DOHH2 (cell line): ENCODE data around the gene ZNF398.

Experiments used
- H3F3A ChIP-seq: fragments of 200-600 bp; sonication (generic), shearing (Covaris generic); 2 replicates; pipeline ENCODE4 v1.6.0; 2016; ENCODE audit warnings: antibody characterized with exemption, mild to moderate bottlenecking; ENCODE audit not compliant: control insufficient read depth, insufficient read depth
- H3K27ac ChIP-seq: fragments of 200-600 bp; sonication (generic); 2 replicates; pipeline ENCODE4 v1.5.1; 2014; ENCODE audit warnings: low read depth, mild to moderate bottlenecking, low read length, moderate library complexity
- H3K27me3 ChIP-seq: fragments of 200-600 bp; sonication (generic); 2 replicates; pipeline ENCODE4 v1.6.1; 2014; ENCODE audit warnings: mild to moderate bottlenecking, low read length, mixed read lengths; ENCODE audit not compliant: control insufficient read depth
- H3K36me3 ChIP-seq: fragments of 200-600 bp; sonication (generic); 2 replicates; pipeline ENCODE4 v1.6.1; 2014; ENCODE audit warnings: mild to moderate bottlenecking, low read length, moderate library complexity, mixed read lengths; ENCODE audit not compliant: control insufficient read depth
- H3K4me1 ChIP-seq: fragments of 200-600 bp; sonication (generic); 2 replicates; pipeline ENCODE4 v1.6.1; 2014; ENCODE audit warnings: mild to moderate bottlenecking, low read length, mixed read lengths; ENCODE audit not compliant: control insufficient read depth
- H3K4me2 ChIP-seq: fragments of 200-600 bp; sonication (generic); 2 replicates; pipeline ENCODE4 v1.6.0; 2014; ENCODE audit warnings: mild to moderate bottlenecking, low read length, moderate library complexity
- H3K4me3 ChIP-seq: fragments of 200-600 bp; sonication (generic); 2 replicates; pipeline ENCODE4 v1.5.1; 2014; ENCODE audit warnings: mild to moderate bottlenecking, low read length, mixed read lengths
- H3K79me2 ChIP-seq: fragments of 200-600 bp; sonication (generic); 2 replicates; pipeline ENCODE4 v1.6.1; 2014; ENCODE audit warnings: mild to moderate bottlenecking, low read length, mixed read lengths; ENCODE audit not compliant: control insufficient read depth
- H3K9me2 ChIP-seq: fragments of 200-600 bp; sonication (generic); replicated peaks from 2 replicates; pipeline ENCODE4 v1.6.1; 2014; ENCODE audit warnings: mild to moderate bottlenecking, low read length, mixed read lengths; ENCODE audit not compliant: control insufficient read depth
- H3K9me3 ChIP-seq: fragments of 200-600 bp; sonication (generic); 2 replicates; pipeline ENCODE4 v1.6.1; 2014; ENCODE audit warnings: antibody characterized with exemption, low read length, mixed read lengths; ENCODE audit not compliant: control insufficient read depth, insufficient read depth
- H4K20me1 ChIP-seq: fragments of 200-600 bp; sonication (generic); 2 replicates; pipeline ENCODE4 v1.6.0; 2014; ENCODE audit warnings: low read depth, mild to moderate bottlenecking, antibody characterized with exemption, low read length, moderate library complexity; ENCODE audit not compliant: control insufficient read depth, insufficient read depth
- EZH2phosphoT487 ChIP-seq: fragments of 200-600 bp; sonication (generic); IDR thresholded peaks from 2 replicates; pipeline ENCODE4 v1.6.1; 2017; ENCODE audit warnings: borderline replicate concordance, mild to moderate bottlenecking, antibody characterized with exemption, low read length, moderate library complexity, mixed read lengths
- TF ChIP-seq, protein P1 (sequence below): fragments of 200-600 bp; sonication (generic); IDR thresholded peaks from one replicate; pipeline ENCODE4 v1.5.1; 2014; ENCODE audit warnings: antibody characterized with exemption, mild to moderate bottlenecking, low read depth, low read length; ENCODE audit not compliant: poor library complexity, severe bottlenecking

Gene ZNF398

GRCh38 chr7:149199234-149199995 is 52.2 kb downstream of the ZNF398 start:
- H3K4me1 ChIP-seq = peaks cover 19% of the 10 kb centered on the region
- no peak overlapping the region for H3K27ac ChIP-seq

DNA sequence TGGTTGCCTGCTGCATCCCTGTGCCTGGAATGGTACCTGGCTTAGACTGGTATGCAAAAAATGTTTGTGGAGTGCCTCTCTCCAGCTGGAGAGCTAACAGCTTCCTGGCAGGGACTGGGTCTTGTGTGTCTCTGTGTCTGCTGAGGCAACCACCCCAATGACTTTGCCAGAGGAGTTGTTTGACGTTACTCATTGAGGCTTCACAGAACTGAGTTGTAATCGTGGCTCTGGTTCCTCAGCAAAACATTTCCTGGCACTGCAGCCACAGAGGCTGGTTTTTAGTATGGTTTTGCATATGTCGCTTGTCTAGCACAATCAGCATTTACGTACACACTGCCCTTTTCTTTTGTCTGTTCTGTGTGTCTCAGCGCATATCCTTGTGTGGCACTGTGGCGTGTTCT is 55.6 kb downstream of the ZNF398 start:
- no peaks in the 10 kb centered on the region for H3K4me1 ChIP-seq
- H3F3A ChIP-seq = no peaks in the 10 kb centered on the region
- TF ChIP-seq, protein P1, sequence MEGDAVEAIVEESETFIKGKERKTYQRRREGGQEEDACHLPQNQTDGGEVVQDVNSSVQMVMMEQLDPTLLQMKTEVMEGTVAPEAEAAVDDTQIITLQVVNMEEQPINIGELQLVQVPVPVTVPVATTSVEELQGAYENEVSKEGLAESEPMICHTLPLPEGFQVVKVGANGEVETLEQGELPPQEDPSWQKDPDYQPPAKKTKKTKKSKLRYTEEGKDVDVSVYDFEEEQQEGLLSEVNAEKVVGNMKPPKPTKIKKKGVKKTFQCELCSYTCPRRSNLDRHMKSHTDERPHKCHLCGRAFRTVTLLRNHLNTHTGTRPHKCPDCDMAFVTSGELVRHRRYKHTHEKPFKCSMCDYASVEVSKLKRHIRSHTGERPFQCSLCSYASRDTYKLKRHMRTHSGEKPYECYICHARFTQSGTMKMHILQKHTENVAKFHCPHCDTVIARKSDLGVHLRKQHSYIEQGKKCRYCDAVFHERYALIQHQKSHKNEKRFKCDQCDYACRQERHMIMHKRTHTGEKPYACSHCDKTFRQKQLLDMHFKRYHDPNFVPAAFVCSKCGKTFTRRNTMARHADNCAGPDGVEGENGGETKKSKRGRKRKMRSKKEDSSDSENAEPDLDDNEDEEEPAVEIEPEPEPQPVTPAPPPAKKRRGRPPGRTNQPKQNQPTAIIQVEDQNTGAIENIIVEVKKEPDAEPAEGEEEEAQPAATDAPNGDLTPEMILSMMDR = no peak
- TF ChIP-seq EZH2phosphoT487 = no peak
- peaks cover 90% of the 10 kb centered on the region for H3K36me3 ChIP-seq
- H3K9me2 ChIP-seq = no peaks in the 10 kb centered on the region
- H3K27me3 ChIP-seq = no peaks in the 10 kb centered on the region
- H3K4me2 ChIP-seq = no peak overlapping the region
- H3K79me2 ChIP-seq = peaks cover 56% of the 10 kb centered on the region
- H3K9me3 ChIP-seq = no peaks in the 10 kb centered on the region
- H4K20me1 ChIP-seq = peaks cover 7% of the 10 kb centered on the region; the same call in 1 of the 2 replicates
- H3K27ac ChIP-seq = no peak overlapping the region
- H3K4me3 ChIP-seq = no peak overlapping the region

More at GRCh38 chr7:149199234-149199995, 52.2 kb downstream of the ZNF398 start:
- TF ChIP-seq EZH2phosphoT487 = no peak
- TF ChIP-seq, protein P1 = no peak
- H3K4me3 ChIP-seq = no peak overlapping the region
- H3K27me3 ChIP-seq = no peaks in the 10 kb centered on the region
- H3K36me3 ChIP-seq = peaks cover 68% of the 10 kb centered on the region
- no peak overlapping the region for H3K4me2 ChIP-seq
- H3K9me2 ChIP-seq = no peaks in the 10 kb centered on the region
- H4K20me1 ChIP-seq = peaks cover 7% of the 10 kb centered on the region; the same call in 1 of the 2 replicates
- H3K79me2 ChIP-seq = peaks cover 84% of the 10 kb centered on the region
- H3F3A ChIP-seq = no peaks in the 10 kb centered on the region
- no peaks in the 10 kb centered on the region for H3K9me3 ChIP-seq

DNA sequence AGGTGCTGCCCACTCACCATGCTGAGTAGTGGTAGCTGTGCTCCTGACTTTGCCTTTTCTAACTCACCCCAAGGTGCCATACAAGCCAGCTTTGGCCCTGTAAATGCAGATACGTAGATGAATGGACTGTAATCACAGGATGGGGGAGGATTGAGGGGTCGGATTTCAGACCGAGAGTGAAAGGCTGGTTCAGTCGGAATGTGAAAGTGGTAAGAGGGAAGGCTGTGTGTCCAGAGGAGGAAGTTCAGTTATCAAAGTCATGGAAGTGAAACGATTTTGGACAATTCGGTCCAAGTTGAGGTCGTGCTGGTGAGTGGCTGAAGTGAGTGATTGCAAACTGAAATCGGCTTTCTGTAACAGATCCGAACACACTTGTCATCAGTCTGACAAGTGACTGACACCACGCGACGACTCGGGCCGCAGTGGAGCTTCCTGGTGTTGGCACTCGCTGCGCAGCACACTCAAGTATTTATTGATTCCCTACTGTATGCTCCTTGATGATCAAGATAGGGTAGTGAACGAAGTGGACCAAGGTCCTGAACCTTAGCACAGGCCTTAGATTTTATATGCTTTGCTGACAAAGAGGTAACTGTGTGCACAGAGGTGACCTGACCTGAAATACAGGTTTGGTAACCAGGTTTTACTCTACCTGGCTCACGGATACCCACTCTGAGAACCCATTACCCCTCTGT is 58.6 kb downstream of the ZNF398 start:
- Histone ChIP-seq H3K9me3 (no peaks in the 10 kb centered on the region), H4K20me1 (peaks cover 7% of the 10 kb centered on the region; the same call in 1 of the 2 replicates), H3K36me3 (peaks cover 87% of the 10 kb centered on the region), H3K4me2 (no peak overlapping the region), H3K27ac (no peak overlapping the region), H3K4me1 (no peaks in the 10 kb centered on the region), H3K79me2 (peaks cover 32% of the 10 kb centered on the region), H3K9me2 (no peaks in the 10 kb centered on the region), H3K4me3 (no peak overlapping the region), H3F3A (no peaks in the 10 kb centered on the region), H3K27me3 (no peaks in the 10 kb centered on the region)
- TF ChIP-seq EZH2phosphoT487 = no peak
- TF ChIP-seq, protein P1 = no peak
